ENCODE results near the gene MLC1.

The MLC1 gene

DNA sequence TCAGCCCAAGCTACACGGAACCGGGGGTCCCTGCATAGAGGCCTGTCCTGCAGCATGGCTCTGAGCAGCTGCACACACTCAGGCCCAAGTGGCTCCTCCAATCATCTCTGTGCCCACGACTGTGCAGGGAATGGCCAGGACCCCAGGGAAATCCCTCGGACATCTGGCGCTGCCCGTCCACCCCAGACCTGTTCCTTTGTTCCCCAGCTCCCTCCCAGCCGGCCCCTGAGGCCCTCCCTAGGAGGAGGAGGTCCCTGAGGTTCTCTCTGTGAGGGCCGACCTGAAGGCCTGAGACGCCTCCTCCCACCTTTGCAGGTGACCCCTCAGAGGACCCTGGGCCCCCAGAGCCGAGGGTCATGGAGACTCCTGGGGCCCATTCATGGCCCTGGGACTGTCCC is 1.1 kb downstream of the MLC1 start:
- no peak for DNase-seq (ENCODE audit: low read depth)
- no peak overlapping the region for H3K4me3 ChIP-seq (ENCODE audit: low read length)

DNA sequence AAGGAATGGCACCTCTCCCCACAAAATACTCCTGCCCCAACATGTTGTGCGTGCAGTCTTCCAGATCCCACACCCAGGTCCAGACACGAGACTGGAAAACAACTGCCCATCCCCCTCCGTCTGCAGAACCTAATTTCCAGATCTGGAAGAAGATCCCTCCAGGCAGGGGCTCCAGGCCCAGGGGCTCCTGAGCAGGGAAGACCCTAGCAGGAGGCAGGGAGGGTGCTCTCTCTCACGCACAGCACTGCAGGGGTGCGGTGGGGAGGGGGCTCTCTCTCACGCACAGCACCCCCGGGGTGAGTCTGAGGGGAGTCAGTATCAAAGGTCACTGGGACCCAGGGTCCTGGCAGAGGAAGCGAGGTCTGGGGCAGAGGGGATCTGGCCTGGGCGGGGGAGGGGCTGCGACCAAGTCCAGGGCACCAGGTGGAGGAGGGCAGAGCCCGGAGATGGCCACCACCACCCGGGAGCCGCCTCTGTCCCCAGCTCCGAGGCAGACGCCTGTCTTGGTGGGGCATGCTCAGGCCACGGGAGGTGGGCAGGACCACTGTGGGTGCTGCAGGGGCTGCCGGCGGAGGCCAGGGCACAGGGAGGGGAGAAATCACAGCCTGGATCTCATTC is 1.7 kb downstream of the MLC1 start:
- TF ChIP-seq, protein P1, sequence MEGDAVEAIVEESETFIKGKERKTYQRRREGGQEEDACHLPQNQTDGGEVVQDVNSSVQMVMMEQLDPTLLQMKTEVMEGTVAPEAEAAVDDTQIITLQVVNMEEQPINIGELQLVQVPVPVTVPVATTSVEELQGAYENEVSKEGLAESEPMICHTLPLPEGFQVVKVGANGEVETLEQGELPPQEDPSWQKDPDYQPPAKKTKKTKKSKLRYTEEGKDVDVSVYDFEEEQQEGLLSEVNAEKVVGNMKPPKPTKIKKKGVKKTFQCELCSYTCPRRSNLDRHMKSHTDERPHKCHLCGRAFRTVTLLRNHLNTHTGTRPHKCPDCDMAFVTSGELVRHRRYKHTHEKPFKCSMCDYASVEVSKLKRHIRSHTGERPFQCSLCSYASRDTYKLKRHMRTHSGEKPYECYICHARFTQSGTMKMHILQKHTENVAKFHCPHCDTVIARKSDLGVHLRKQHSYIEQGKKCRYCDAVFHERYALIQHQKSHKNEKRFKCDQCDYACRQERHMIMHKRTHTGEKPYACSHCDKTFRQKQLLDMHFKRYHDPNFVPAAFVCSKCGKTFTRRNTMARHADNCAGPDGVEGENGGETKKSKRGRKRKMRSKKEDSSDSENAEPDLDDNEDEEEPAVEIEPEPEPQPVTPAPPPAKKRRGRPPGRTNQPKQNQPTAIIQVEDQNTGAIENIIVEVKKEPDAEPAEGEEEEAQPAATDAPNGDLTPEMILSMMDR (IDR thresholded peaks at IDR 0.05; ENCODE audit: insufficient read depth, low read depth, low read length, missing control alignments), result no peak
- peak; percentile 69 for DNase-seq (ENCODE audit: low read depth)
- H3K4me3 ChIP-seq (ENCODE audit: low read length), result peak overlapping the region; percentile 28

More for the DNA sequence above, 1.1 kb downstream of the MLC1 start:
- TF ChIP-seq, protein P1 (IDR thresholded peaks at IDR 0.05; ENCODE audit: insufficient read depth, low read depth, low read length, missing control alignments), result no peak

GRCh38 chr22:50082961-50083461 is 2.2 kb downstream of the MLC1 start:
- peak; percentile 49 for DNase-seq (ENCODE audit: low read depth)
- H3K4me3 ChIP-seq (ENCODE audit: low read length), result peak overlapping the region; percentile 28
- TF ChIP-seq, protein P1 (IDR thresholded peaks at IDR 0.05; ENCODE audit: insufficient read depth, low read depth, low read length, missing control alignments), result no peak

- no peak overlapping the region for H3K4me3 ChIP-seq (ENCODE audit: low read length)
- TF ChIP-seq, protein P1 (IDR thresholded peaks at IDR 0.05; ENCODE audit: insufficient read depth, low read depth, low read length, missing control alignments), result no peak
- no peak for DNase-seq (ENCODE audit: low read depth)
Measured at GRCh38 chr22:50082197-50082715, 3.0 kb downstream of the MLC1 start.

- no peak for DNase-seq (ENCODE audit: low read depth)
- H3K4me3 ChIP-seq (ENCODE audit: low read length), result no peak overlapping the region
- TF ChIP-seq, protein P1 (IDR thresholded peaks at IDR 0.05; ENCODE audit: insufficient read depth, low read depth, low read length, missing control alignments), result no peak
Measured at GRCh38 chr22:50081426-50082196, 3.6 kb downstream of the MLC1 start.

GRCh38 chr22:50080077-50080465 is 5.2 kb downstream of the MLC1 start:
- no peak for DNase-seq (ENCODE audit: low read depth)
- no peak overlapping the region for H3K4me3 ChIP-seq (ENCODE audit: low read length)
- TF ChIP-seq, protein P1 (IDR thresholded peaks at IDR 0.05; ENCODE audit: insufficient read depth, low read depth, low read length, missing control alignments), result no peak

Measured in epithelial cell of esophagus (primary cell).